H9 (cell line): ENCODE data around the gene LGALS7. TPM values are rescaled to one million over a fixed set of nuclear protein-coding genes. Genes with fewer than 3 reads are reported as not detected.

Source experiments
- DNase-seq: peaks from one replicate; pipeline ENCODE4 v3.0.0-alpha.2; 2017
- H2AFZ ChIP-seq: one replicate; pipeline ENCODE4 v1.6.1; 2013; ENCODE audit warnings: mild to moderate bottlenecking, low read length, control low read depth, moderate library complexity
- H2AK5ac ChIP-seq: 2 replicates; pipeline ENCODE4 v1.6.1; 2013; ENCODE audit warnings: low read length, control low read depth, mixed read lengths; ENCODE audit not compliant: insufficient read length
- H2BK120ac ChIP-seq: one replicate; pipeline ENCODE4 v1.6.1; 2013; ENCODE audit warnings: low read depth, mild to moderate bottlenecking, low read length, control low read depth, inconsistent platforms; ENCODE audit not compliant: poor library complexity, severe bottlenecking
- H2BK12ac ChIP-seq: 2 replicates; pipeline ENCODE4 v1.6.1; 2013; ENCODE audit warnings: low read length, control low read depth, mixed read lengths, low read depth; ENCODE audit not compliant: insufficient read length
- H2BK15ac ChIP-seq: 2 replicates; pipeline ENCODE4 v1.6.1; 2013; ENCODE audit warnings: low read depth, low read length, control low read depth
- H2BK20ac ChIP-seq: one replicate; pipeline ENCODE4 v1.6.1; 2013; ENCODE audit warnings: low read depth, mild to moderate bottlenecking, low read length, control low read depth, inconsistent platforms; ENCODE audit not compliant: poor library complexity, severe bottlenecking
- H2BK5ac ChIP-seq: 2 replicates; pipeline ENCODE4 v1.6.1; 2013; ENCODE audit warnings: low read length, control low read depth, mixed read lengths; ENCODE audit not compliant: insufficient read length
- H3K14ac ChIP-seq: 2 replicates; pipeline ENCODE4 v1.6.1; 2013; ENCODE audit warnings: low read length, control low read depth; ENCODE audit not compliant: insufficient read depth
- H3K18ac ChIP-seq: 2 replicates; pipeline ENCODE4 v1.6.1; 2013; ENCODE audit warnings: low read depth, mild to moderate bottlenecking, mixed read lengths, low read length, control low read depth; ENCODE audit not compliant: insufficient read length
- H3K23ac ChIP-seq: 2 replicates; pipeline ENCODE4 v1.6.1; 2013; ENCODE audit warnings: low read length, control low read depth, mixed read lengths, low read depth; ENCODE audit not compliant: insufficient read length
- H3K23me2 ChIP-seq: 2 replicates; pipeline ENCODE4 v1.6.1; 2013; ENCODE audit warnings: low read depth, mild to moderate bottlenecking, mixed read lengths, low read length, control low read depth; ENCODE audit not compliant: insufficient read length, poor library complexity, severe bottlenecking
- H3K27ac ChIP-seq: 2 replicates; pipeline ENCODE4 v1.5.1; 2013; ENCODE audit warnings: low read length, control low read depth, mixed read lengths, low read depth; ENCODE audit not compliant: insufficient read length
- H3K27me3 ChIP-seq: 2 replicates; pipeline ENCODE4 v1.6.1; 2013; ENCODE audit warnings: low read length, control low read depth, inconsistent platforms; ENCODE audit not compliant: insufficient read depth
- H3K4ac ChIP-seq: 2 replicates; pipeline ENCODE4 v1.6.1; 2013; ENCODE audit warnings: low read depth, mild to moderate bottlenecking, control low read depth, inconsistent platforms, low read length, moderate library complexity
- H3K4me1 ChIP-seq: 2 replicates; pipeline ENCODE4 v1.6.1; 2013; ENCODE audit warnings: low read length, control low read depth, inconsistent platforms; ENCODE audit not compliant: insufficient read depth
- H3K4me2 ChIP-seq: 2 replicates; pipeline ENCODE4 v1.6.1; 2013; ENCODE audit warnings: low read length, control low read depth, mixed read lengths; ENCODE audit not compliant: insufficient read length, insufficient read depth
- H3K56ac ChIP-seq: 2 replicates; pipeline ENCODE4 v1.6.1; 2013; ENCODE audit warnings: low read depth, mild to moderate bottlenecking, mixed read lengths, low read length, control low read depth; ENCODE audit not compliant: insufficient read length
- H3K79me1 ChIP-seq: 2 replicates; pipeline ENCODE4 v1.6.1; 2013; ENCODE audit warnings: low read depth, mild to moderate bottlenecking, moderate library complexity, low read length, control low read depth, inconsistent platforms; ENCODE audit not compliant: insufficient read depth, poor library complexity, severe bottlenecking
- H3K79me2 ChIP-seq: 2 replicates; pipeline ENCODE4 v1.6.1; 2013; ENCODE audit warnings: low read length, control low read depth, inconsistent platforms; ENCODE audit not compliant: insufficient read depth
- H3K9ac ChIP-seq: 2 replicates; pipeline ENCODE4 v1.6.1; 2013; ENCODE audit warnings: low read length, control low read depth, mixed read lengths; ENCODE audit not compliant: insufficient read length; ENCODE audit errors: extremely low read depth
- H3K9me3 ChIP-seq: one replicate; pipeline ENCODE4 v1.6.1; 2013; ENCODE audit warnings: low read depth, low read length, inconsistent platforms; ENCODE audit not compliant: control insufficient read depth
- H3T11ph ChIP-seq: one replicate; pipeline ENCODE4 v1.6.1; 2013; ENCODE audit warnings: mild to moderate bottlenecking, low read length, control low read depth, inconsistent platforms
- H4K20me1 ChIP-seq: one replicate; pipeline ENCODE4 v1.6.1; 2013; ENCODE audit not compliant: control insufficient read depth, insufficient read length, insufficient read depth
- H4K5ac ChIP-seq: 2 replicates; pipeline ENCODE4 v1.6.1; 2013; ENCODE audit warnings: low read depth, mild to moderate bottlenecking, mixed read lengths, low read length, control low read depth; ENCODE audit not compliant: insufficient read length
- H4K8ac ChIP-seq: replicated peaks from 2 replicates; pipeline ENCODE4 v1.6.1; 2013; ENCODE audit warnings: low read length, control low read depth, mixed read lengths, low read depth; ENCODE audit not compliant: insufficient read length
- H4K91ac ChIP-seq: 2 replicates; pipeline ENCODE4 v1.6.1; 2013; ENCODE audit warnings: low read depth, mild to moderate bottlenecking, moderate library complexity, mixed read lengths, low read length, control low read depth; ENCODE audit not compliant: insufficient read length
- H3K27ac Mint-ChIP-seq, 3 experiments: 2 replicates in 2 of 3; 3 replicates in 1 of 3; pipeline ENCODE4 v1.8.0; 2020 to 2021; ENCODE audit warnings: mixed read lengths in 3 of 3, mild to moderate bottlenecking in 1 of 3, moderate library complexity in 1 of 3
- H3K27me3 Mint-ChIP-seq: 2 replicates; pipeline ENCODE4 v1.8.0; 2021; ENCODE audit warnings: low read depth, mild to moderate bottlenecking, moderate library complexity, mixed read lengths
- H3K36me3 Mint-ChIP-seq, 3 experiments: 2 replicates in 2 of 3; 3 replicates in 1 of 3; pipeline ENCODE4 v1.8.0; 2020 to 2021; ENCODE audit warnings: low read depth in 3 of 3, mixed read lengths in 3 of 3; ENCODE audit not compliant: insufficient read depth in 1 of 3
- H3K4me1 Mint-ChIP-seq, 2 experiments: 2 replicates each; pipeline ENCODE4 v1.8.0; 2020; ENCODE audit warnings: mixed read lengths in 2 of 2
- H3K4me3 Mint-ChIP-seq, 2 experiments: 2 replicates in 1 of 2; 3 replicates in 1 of 2; pipeline ENCODE4 v1.8.0; 2020 to 2021; ENCODE audit warnings: mild to moderate bottlenecking in 2 of 2, mixed read lengths in 2 of 2, moderate library complexity in 1 of 2
- H3K9me3 Mint-ChIP-seq, 2 experiments: 2 replicates in 1 of 2; 3 replicates in 1 of 2; pipeline ENCODE4 v1.8.0; 2020; ENCODE audit warnings: mild to moderate bottlenecking in 2 of 2, mixed read lengths in 2 of 2, moderate library complexity in 1 of 2
- CTCF ChIP-seq: fragments of 200-600 bp; sonication (generic); conservative IDR thresholded peaks from 3 replicates; pipeline ENCODE4 v1.8.0; 2021; ENCODE audit warnings: antibody characterized with exemption, mild to moderate bottlenecking
- WGBS: extraction: QIAGEN DNeasy Blood & Tissue Kit; methylation state at CpG from one replicate; pipeline ENCODE4 v1.1.7; 2013; ENCODE audit warnings: missing lambda C conversion rate, low lambda C conversion rate, mixed read lengths; ENCODE audit not compliant: insufficient read length; ENCODE audit errors: extremely low coverage; 5-methylcytosine and 5-hydroxymethylcytosine counted together
- total RNA-seq: library from RNA; stranded (reverse); gene quantifications from 2 replicates; pipeline ENCODE4 v1.2.1, GENCODE V29; 2021

The LGALS7 gene
- total RNA-seq, 1 experiment from 2014 or later: not detected

GRCh38 chr19:38723990-38724854 is 49.1 kb downstream of the LGALS7 start:
- Histone ChIP-seq H3K14ac (no peak overlapping the region), H3K18ac (no peak overlapping the region), H2BK120ac (no peak overlapping the region), H3K23ac (no peak overlapping the region), H4K8ac (no peak overlapping the region), H3K23me2 (no peaks in the 10 kb centered on the region), H3K4me2 (no peak overlapping the region), H3K27me3 (no peaks in the 10 kb centered on the region), H2AK5ac (no peak overlapping the region), H3K9me3 (no peaks in the 10 kb centered on the region), H3K4ac (no peak overlapping the region), H3K79me2 (no peaks in the 10 kb centered on the region), H2BK5ac (no peak overlapping the region), H2BK12ac (no peak overlapping the region), H3K27ac (no peak overlapping the region), H2BK15ac (no peak overlapping the region), H4K91ac (no peak overlapping the region), H3K4me1 (no peaks in the 10 kb centered on the region), H4K5ac (no peak overlapping the region), H4K20me1 (no peaks in the 10 kb centered on the region), H3K56ac (no peak overlapping the region), H2BK20ac (no peak overlapping the region), H3K9ac (no peak overlapping the region), H2AFZ (no peak overlapping the region), H3T11ph (no peak overlapping the region), H3K79me1 (no peaks in the 10 kb centered on the region)
- Mint-ChIP-seq H3K4me3 (no peak overlapping the region), H3K36me3 (peaks cover 16 to 83% (median 83%) of the 10 kb centered on the region in 3 experiments; a peak in 6 of 7 replicates), H3K27me3 (no peaks in the 10 kb centered on the region), H3K4me1 (no peaks in the 10 kb centered on the region), H3K27ac (no peak overlapping the region; a peak in 1 of 7 replicates), H3K9me3 (no peaks in the 10 kb centered on the region)
- no CpG with 5 or more reads among the region's 42 CpGs for WGBS
- DNase-seq: no peak
- TF ChIP-seq CTCF: no peak
